Body of pancreas (tissue), 4 donors: Measurements from ENCODE around the gene PACSIN2.

Source experiments
- POLR2A ChIP-seq, 3 donors: fragments of 450-650 bp; IDR thresholded peaks; one replicate each; pipeline ENCODE4 v1.6.1; 2016; ENCODE audit warnings: antibody characterized with exemption in 3 of 3, mild to moderate bottlenecking in 2 of 3
- TF ChIP-seq, protein P1 (sequence below), 7 experiments: fragments of 450-650 bp in 4 of 7; fragments of 200-600 bp in 3 of 7; sonication (generic) in 3 of 7; IDR thresholded peaks; one replicate each; pipeline ENCODE4 v1.5.1; 2016 to 2019; ENCODE audit warnings: antibody characterized with exemption in 7 of 7

DNA sequence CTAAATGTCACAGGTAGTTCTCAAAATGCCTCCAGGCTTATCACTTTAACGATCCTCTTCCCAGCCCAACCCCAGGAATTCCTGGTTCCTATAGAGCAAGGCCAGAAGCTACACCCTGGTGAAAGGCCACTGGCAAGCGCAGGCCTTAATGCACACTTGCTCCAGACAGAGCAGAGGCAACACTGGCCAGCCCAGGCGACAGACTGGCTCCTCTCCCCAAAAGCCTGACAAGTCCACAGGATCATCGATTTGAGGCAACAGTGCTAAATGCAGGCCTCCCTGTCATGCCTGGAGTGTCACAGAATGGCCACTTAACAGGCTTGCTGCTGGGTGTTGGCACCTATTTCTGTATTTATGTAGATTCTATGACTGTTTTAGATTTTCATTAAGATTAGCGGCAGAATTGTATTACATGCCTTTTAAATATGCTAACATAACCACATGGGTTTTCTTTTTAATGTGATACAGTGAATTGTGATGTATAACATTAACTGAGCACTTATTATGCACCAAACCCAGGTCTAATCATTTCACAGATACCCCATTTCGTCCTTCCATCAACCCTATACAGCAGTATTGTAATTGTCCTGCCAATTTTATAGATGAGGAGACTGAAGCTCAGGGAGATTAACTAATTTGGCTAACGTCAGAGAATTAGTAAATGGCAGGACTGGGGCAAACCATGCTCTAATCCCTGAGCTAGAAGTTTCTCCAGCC is 38.6 kb downstream of the PACSIN2 start:
- no peak for TF ChIP-seq POLR2A (IDR thresholded peaks at IDR 0.05)
- TF ChIP-seq, protein P1, sequence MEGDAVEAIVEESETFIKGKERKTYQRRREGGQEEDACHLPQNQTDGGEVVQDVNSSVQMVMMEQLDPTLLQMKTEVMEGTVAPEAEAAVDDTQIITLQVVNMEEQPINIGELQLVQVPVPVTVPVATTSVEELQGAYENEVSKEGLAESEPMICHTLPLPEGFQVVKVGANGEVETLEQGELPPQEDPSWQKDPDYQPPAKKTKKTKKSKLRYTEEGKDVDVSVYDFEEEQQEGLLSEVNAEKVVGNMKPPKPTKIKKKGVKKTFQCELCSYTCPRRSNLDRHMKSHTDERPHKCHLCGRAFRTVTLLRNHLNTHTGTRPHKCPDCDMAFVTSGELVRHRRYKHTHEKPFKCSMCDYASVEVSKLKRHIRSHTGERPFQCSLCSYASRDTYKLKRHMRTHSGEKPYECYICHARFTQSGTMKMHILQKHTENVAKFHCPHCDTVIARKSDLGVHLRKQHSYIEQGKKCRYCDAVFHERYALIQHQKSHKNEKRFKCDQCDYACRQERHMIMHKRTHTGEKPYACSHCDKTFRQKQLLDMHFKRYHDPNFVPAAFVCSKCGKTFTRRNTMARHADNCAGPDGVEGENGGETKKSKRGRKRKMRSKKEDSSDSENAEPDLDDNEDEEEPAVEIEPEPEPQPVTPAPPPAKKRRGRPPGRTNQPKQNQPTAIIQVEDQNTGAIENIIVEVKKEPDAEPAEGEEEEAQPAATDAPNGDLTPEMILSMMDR (IDR thresholded peaks at IDR 0.05), result no peak
